Upper lobe of right lung (tissue), 1 donor: ENCODE data around the gene MYBPH. TPM values are rescaled to one million over a fixed set of nuclear protein-coding genes. Genes with fewer than 3 reads are reported as not detected.

Experiments
- ATAC-seq: fragments of 200-7000 bp; cut with Tn5 transposase; one replicate; pipeline ENCODE4 v1.9.1; 2020; ENCODE audit warnings: mild to moderate bottlenecking, moderate library complexity
- DNase-seq: peaks from one replicate; pipeline ENCODE4 v3.0.0-alpha.2; 2020
- H3K27ac ChIP-seq: fragments of 200-600 bp; one replicate; pipeline ENCODE4 v1.8.0; 2022
- H3K27me3 ChIP-seq: fragments of 200-600 bp; one replicate; pipeline ENCODE4 v1.8.0; 2022; ENCODE audit warnings: mild to moderate bottlenecking
- H3K36me3 ChIP-seq: fragments of 200-600 bp; one replicate; pipeline ENCODE4 v1.8.0; 2022
- H3K4me1 ChIP-seq: fragments of 200-600 bp; one replicate; pipeline ENCODE4 v1.8.0; 2022
- H3K4me3 ChIP-seq: fragments of 200-600 bp; one replicate; pipeline ENCODE4 v1.8.0; 2022; ENCODE audit warnings: mild to moderate bottlenecking
- H3K9me3 ChIP-seq: fragments of 200-600 bp; one replicate; pipeline ENCODE4 v1.8.0; 2022
- CTCF ChIP-seq: fragments of 200-600 bp; IDR thresholded peaks from one replicate; pipeline ENCODE4 v1.8.0; 2022; ENCODE audit warnings: antibody characterized with exemption
- intact Hi-C: fragments of 100-400 bp; cut with DNase I; formaldehyde crosslinking; loops from one replicate; pipeline ENCODE4 v1.11.0; 2022
- total RNA-seq: library from RNA; stranded (reverse); fragmentation: NEBNext Ultra II Directional; extraction: Animal tissue kit (Norgen Biotek cat#: 25700); gene quantifications from one replicate; pipeline ENCODE4 v1.2.1, GENCODE V29; 2021
- donor health status: DM: no; HTN: yes; CAD: no; lungs with severe emphysema.

Gene MYBPH
- total RNA-seq, 1 donor from 2014 or later = not detected

GRCh38 chr1:203206129-203206687 is 30.6 kb upstream of the MYBPH start:
- no peak for TF ChIP-seq CTCF
- no peak overlapping the region for H3K27ac ChIP-seq
- intact Hi-C loops = no loop called here
- DNase-seq = peak; percentile 23
- no peaks in the 10 kb centered on the region for H3K9me3 ChIP-seq
- no peak for ATAC-seq
- H3K4me3 ChIP-seq = no peak overlapping the region
- no peaks in the 10 kb centered on the region for H3K36me3 ChIP-seq
- H3K4me1 ChIP-seq = peaks cover 11% of the 10 kb centered on the region
- H3K27me3 ChIP-seq = no peaks in the 10 kb centered on the region

GRCh38 chr1:203204756-203205155 is 29.1 kb upstream of the MYBPH start:
- H3K27me3 ChIP-seq = no peaks in the 10 kb centered on the region
- no peak for ATAC-seq
- no peaks in the 10 kb centered on the region for H3K36me3 ChIP-seq
- intact Hi-C loops = no loop called here
- H3K27ac ChIP-seq = no peak overlapping the region
- peak; percentile 34 for DNase-seq
- no peaks in the 10 kb centered on the region for H3K9me3 ChIP-seq
- no peak overlapping the region for H3K4me3 ChIP-seq
- peaks cover 25% of the 10 kb centered on the region for H3K4me1 ChIP-seq
- no peak for TF ChIP-seq CTCF

- intact Hi-C loops = no loop called here
- DNase-seq (peak; percentile 64), ATAC-seq (peak; percentile 65)
- Histone ChIP-seq H3K36me3 (no peaks in the 10 kb centered on the region), H3K27me3 (no peaks in the 10 kb centered on the region), H3K9me3 (no peaks in the 10 kb centered on the region), H3K4me1 (peaks cover 33% of the 10 kb centered on the region), H3K27ac (peak overlapping the region; percentile 32), H3K4me3 (no peak overlapping the region)
- TF ChIP-seq CTCF = no peak
Measured at GRCh38 chr1:203202431-203203245, 27.0 kb upstream of the MYBPH start.

GRCh38 chr1:203201516-203202205 is 26.0 kb upstream of the MYBPH start:
- Histone ChIP-seq H3K27me3 (no peaks in the 10 kb centered on the region), H3K27ac (peak overlapping the region; percentile 20), H3K4me1 (peaks cover 33% of the 10 kb centered on the region), H3K36me3 (no peaks in the 10 kb centered on the region), H3K4me3 (no peak overlapping the region), H3K9me3 (no peaks in the 10 kb centered on the region)
- TF ChIP-seq CTCF = no peak
- no peak for DNase-seq
- no peak for ATAC-seq
- intact Hi-C loops = no loop called here

GRCh38 chr1:203200916-203201315 is 25.3 kb upstream of the MYBPH start:
- peaks cover 33% of the 10 kb centered on the region for H3K4me1 ChIP-seq
- H3K27ac ChIP-seq = peak overlapping the region; percentile 20
- H3K27me3 ChIP-seq = no peaks in the 10 kb centered on the region
- no peaks in the 10 kb centered on the region for H3K36me3 ChIP-seq
- ATAC-seq (no peak), DNase-seq (no peak)
- H3K4me3 ChIP-seq = no peak overlapping the region
- intact Hi-C loops = no loop called here
- H3K9me3 ChIP-seq = no peaks in the 10 kb centered on the region
- TF ChIP-seq CTCF = no peak
